ENCODE data around the gene ZSCAN20. TPM values are rescaled to one million over a fixed set of nuclear protein-coding genes. Genes with fewer than 3 reads are reported as not detected.

Gene ZSCAN20
- polyA plus RNA-seq, 1 donor (not counting 4 experiments of a cell fraction or from before 2014, with no cell fraction given), result 3.1 TPM

DNA sequence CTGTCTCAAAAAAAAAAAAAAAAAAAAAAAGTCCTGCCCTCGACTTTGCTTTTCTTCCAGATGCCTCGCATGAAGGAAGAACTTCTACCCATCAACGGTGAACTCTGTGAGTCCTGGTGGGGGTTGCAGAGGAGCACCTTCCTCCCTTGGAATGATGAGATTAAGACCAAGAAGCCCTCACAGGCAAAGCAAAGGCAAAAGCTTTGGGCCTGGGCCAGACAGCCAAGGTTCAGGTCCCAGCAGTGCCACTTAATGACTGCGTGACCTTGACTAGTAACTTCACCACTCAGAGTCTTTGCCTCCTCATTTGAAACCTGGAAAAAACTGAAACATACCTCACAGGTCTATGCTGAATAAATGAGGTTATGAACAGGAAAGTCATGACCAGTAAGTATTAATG, 55.5 kb downstream of the ZSCAN20 start:
- FAIRE-seq, result no peak
- no peaks in the 10 kb centered on the region for H3K36me3 ChIP-seq (ENCODE audit: control insufficient read depth in 2 of 2, extremely low read depth in 1 of 2, insufficient read depth in 2 of 2, low read length in 2 of 2)

DNA sequence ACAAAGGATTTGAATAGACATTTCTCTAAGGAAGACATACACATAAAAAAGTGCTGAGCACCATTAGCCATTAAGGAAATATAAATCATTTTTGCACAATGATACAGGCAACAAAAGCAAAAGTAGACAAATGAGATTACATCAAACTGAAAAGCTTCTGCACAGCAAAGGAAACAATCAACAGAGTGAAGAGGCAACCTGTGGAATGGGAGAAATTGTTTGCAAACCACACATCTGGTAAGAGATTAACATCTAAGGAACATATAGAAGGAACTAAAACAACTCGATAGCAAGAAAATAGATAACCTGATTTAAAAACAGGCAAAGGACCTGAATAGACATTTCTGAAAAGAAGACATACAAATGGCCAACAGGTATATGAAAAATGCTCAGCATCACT, 57.5 kb downstream of the ZSCAN20 start:
- H3K27me3 ChIP-seq (ENCODE audit: control insufficient read depth, extremely low read depth, insufficient read depth, low read length), result no peaks in the 10 kb centered on the region
- H2AFZ ChIP-seq (ENCODE audit: control insufficient read depth, low read length), result no peak overlapping the region
- H3K9ac ChIP-seq (ENCODE audit: control insufficient read depth, extremely low read depth, insufficient read depth, low read length), result no peak overlapping the region
- no peaks in the 10 kb centered on the region for H3K36me3 ChIP-seq (ENCODE audit: control insufficient read depth in 2 of 2, extremely low read depth in 1 of 2, insufficient read depth in 2 of 2, low read length in 2 of 2)
- DNase-seq (ENCODE audit: low read depth, low spot score), result no peak
- no peaks in the 10 kb centered on the region for H3K9me3 ChIP-seq (ENCODE audit: control insufficient read depth, low read depth, low read length)
- FAIRE-seq, result no peak
- no peaks in the 10 kb centered on the region for H4K20me1 ChIP-seq (ENCODE audit: control insufficient read depth, extremely low read depth, insufficient read depth, low read length)
- TF ChIP-seq, protein P1, sequence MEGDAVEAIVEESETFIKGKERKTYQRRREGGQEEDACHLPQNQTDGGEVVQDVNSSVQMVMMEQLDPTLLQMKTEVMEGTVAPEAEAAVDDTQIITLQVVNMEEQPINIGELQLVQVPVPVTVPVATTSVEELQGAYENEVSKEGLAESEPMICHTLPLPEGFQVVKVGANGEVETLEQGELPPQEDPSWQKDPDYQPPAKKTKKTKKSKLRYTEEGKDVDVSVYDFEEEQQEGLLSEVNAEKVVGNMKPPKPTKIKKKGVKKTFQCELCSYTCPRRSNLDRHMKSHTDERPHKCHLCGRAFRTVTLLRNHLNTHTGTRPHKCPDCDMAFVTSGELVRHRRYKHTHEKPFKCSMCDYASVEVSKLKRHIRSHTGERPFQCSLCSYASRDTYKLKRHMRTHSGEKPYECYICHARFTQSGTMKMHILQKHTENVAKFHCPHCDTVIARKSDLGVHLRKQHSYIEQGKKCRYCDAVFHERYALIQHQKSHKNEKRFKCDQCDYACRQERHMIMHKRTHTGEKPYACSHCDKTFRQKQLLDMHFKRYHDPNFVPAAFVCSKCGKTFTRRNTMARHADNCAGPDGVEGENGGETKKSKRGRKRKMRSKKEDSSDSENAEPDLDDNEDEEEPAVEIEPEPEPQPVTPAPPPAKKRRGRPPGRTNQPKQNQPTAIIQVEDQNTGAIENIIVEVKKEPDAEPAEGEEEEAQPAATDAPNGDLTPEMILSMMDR (optimal IDR thresholded peaks at IDR 0.05 in 1 of 3, IDR thresholded peaks at IDR 0.05 in 1 of 3, conservative IDR thresholded peaks at IDR 0.05 in 1 of 3; ENCODE audit: extremely low read depth in 1 of 3, insufficient read depth in 2 of 3, low read length in 3 of 3), result no peak
- no peak for TF ChIP-seq EZH2 (IDR thresholded peaks at IDR 0.05; ENCODE audit: low read length)
- no peak overlapping the region for H3K27ac ChIP-seq (ENCODE audit: control insufficient read depth, insufficient read depth, low read length)
- no peaks in the 10 kb centered on the region for H3K79me2 ChIP-seq (ENCODE audit: control insufficient read depth, insufficient read depth, low read length)
- no peaks in the 10 kb centered on the region for H3K9me1 ChIP-seq (ENCODE audit: control insufficient read depth, extremely low read depth, insufficient read depth, low read length)
- no peak overlapping the region for H3K4me3 ChIP-seq (ENCODE audit: control insufficient read depth in 2 of 3, extremely low read depth in 1 of 3, insufficient read depth in 2 of 3, low read depth in 1 of 3, low read length in 3 of 3)
- no peak overlapping the region for H3K4me2 ChIP-seq (ENCODE audit: control insufficient read depth, extremely low read depth, insufficient read depth, low read depth, low read length)
- no peaks in the 10 kb centered on the region for H3K4me1 ChIP-seq (ENCODE audit: control insufficient read depth, extremely low read depth, insufficient read depth, low read length)
- dilution Hi-C loops (cut with MboI; ENCODE audit: extremely low pct_ligation_motif_present, low sequenced_read_pairs), result no loop called here

More for the DNA sequence above, 55.5 kb downstream of the ZSCAN20 start:
- H3K4me2 ChIP-seq (ENCODE audit: control insufficient read depth, extremely low read depth, insufficient read depth, low read depth, low read length), result no peak overlapping the region
- H3K27me3 ChIP-seq (ENCODE audit: control insufficient read depth, extremely low read depth, insufficient read depth, low read length), result no peaks in the 10 kb centered on the region
- H3K4me3 ChIP-seq (ENCODE audit: control insufficient read depth in 2 of 3, extremely low read depth in 1 of 3, insufficient read depth in 2 of 3, low read depth in 1 of 3, low read length in 3 of 3), result no peak overlapping the region
- dilution Hi-C loops (cut with MboI; ENCODE audit: extremely low pct_ligation_motif_present, low sequenced_read_pairs), result no loop called here
- no peak for DNase-seq (ENCODE audit: low read depth, low spot score)
- no peaks in the 10 kb centered on the region for H3K9me1 ChIP-seq (ENCODE audit: control insufficient read depth, extremely low read depth, insufficient read depth, low read length)
- TF ChIP-seq EZH2 (IDR thresholded peaks at IDR 0.05; ENCODE audit: low read length), result no peak
- TF ChIP-seq, protein P1 (optimal IDR thresholded peaks at IDR 0.05 in 1 of 3, IDR thresholded peaks at IDR 0.05 in 1 of 3, conservative IDR thresholded peaks at IDR 0.05 in 1 of 3; ENCODE audit: extremely low read depth in 1 of 3, insufficient read depth in 2 of 3, low read length in 3 of 3), result no peak
- no peaks in the 10 kb centered on the region for H3K79me2 ChIP-seq (ENCODE audit: control insufficient read depth, insufficient read depth, low read length)
- H2AFZ ChIP-seq (ENCODE audit: control insufficient read depth, low read length), result no peak overlapping the region
- H3K27ac ChIP-seq (ENCODE audit: control insufficient read depth, insufficient read depth, low read length), result no peak overlapping the region
- H4K20me1 ChIP-seq (ENCODE audit: control insufficient read depth, extremely low read depth, insufficient read depth, low read length), result no peaks in the 10 kb centered on the region
- H3K9me3 ChIP-seq (ENCODE audit: control insufficient read depth, low read depth, low read length), result peaks cover 2% of the 10 kb centered on the region
- peaks cover 7% of the 10 kb centered on the region for H3K4me1 ChIP-seq (ENCODE audit: control insufficient read depth, extremely low read depth, insufficient read depth, low read length)
- H3K9ac ChIP-seq (ENCODE audit: control insufficient read depth, extremely low read depth, insufficient read depth, low read length), result no peak overlapping the region

All from keratinocyte (primary cell).